Immature natural killer cell (primary cell): ENCODE results near the gene ZBTB49. TPM values are rescaled to one million over a fixed set of nuclear protein-coding genes. Genes with fewer than 3 reads are reported as not detected.

Experiments
- DNase-seq, 3 donors: peaks; one replicate each; pipeline ENCODE4 v3.0.0; 2022; ENCODE audit warnings: mixed read lengths in 1 of 3
- H3K27ac Mint-ChIP-seq, 6 donors: one replicate each; pipeline ENCODE4 v1.8.0; 2020; ENCODE audit warnings: mixed read lengths in 6 of 6, mild to moderate bottlenecking in 5 of 6, inconsistent platforms in 4 of 6, moderate library complexity in 3 of 6
- H3K27me3 Mint-ChIP-seq, 3 donors: one replicate each; pipeline ENCODE4 v1.8.0; 2020 to 2021; ENCODE audit warnings: low read depth in 3 of 3, mild to moderate bottlenecking in 3 of 3, mixed read lengths in 3 of 3, moderate library complexity in 3 of 3, inconsistent platforms in 1 of 3
- H3K36me3 Mint-ChIP-seq, 3 donors: one replicate each; pipeline ENCODE4 v1.8.0; 2020; ENCODE audit warnings: mixed read lengths in 3 of 3, inconsistent platforms in 2 of 3, mild to moderate bottlenecking in 2 of 3
- H3K4me1 Mint-ChIP-seq, 2 donors: one replicate each; pipeline ENCODE4 v1.8.0; 2020; ENCODE audit warnings: inconsistent platforms in 2 of 2, mild to moderate bottlenecking in 2 of 2, mixed read lengths in 2 of 2, moderate library complexity in 1 of 2
- H3K4me3 Mint-ChIP-seq, 5 donors: one replicate each; pipeline ENCODE4 v1.8.0; 2020; ENCODE audit warnings: mild to moderate bottlenecking in 5 of 5, mixed read lengths in 5 of 5, inconsistent platforms in 3 of 5, moderate library complexity in 3 of 5
- H3K9me3 Mint-ChIP-seq, 6 donors: one replicate each; pipeline ENCODE4 v1.8.0; 2020; ENCODE audit warnings: mild to moderate bottlenecking in 6 of 6, mixed read lengths in 6 of 6, inconsistent platforms in 4 of 6, moderate library complexity in 3 of 6
- polyA plus RNA-seq, 3 donors: library from polyadenylated mRNA; unstranded; fragments of 300-500 nt; fragmentation: Illumina TruSeq; gene quantifications; one replicate each; pipeline ENCODE4 v1.2.3, GENCODE V29; 2021

ZBTB49 gene
- polyA plus RNA-seq, 3 donors from 2014 or later = 3.2 to 6.9 (median 4.6) TPM

DNA sequence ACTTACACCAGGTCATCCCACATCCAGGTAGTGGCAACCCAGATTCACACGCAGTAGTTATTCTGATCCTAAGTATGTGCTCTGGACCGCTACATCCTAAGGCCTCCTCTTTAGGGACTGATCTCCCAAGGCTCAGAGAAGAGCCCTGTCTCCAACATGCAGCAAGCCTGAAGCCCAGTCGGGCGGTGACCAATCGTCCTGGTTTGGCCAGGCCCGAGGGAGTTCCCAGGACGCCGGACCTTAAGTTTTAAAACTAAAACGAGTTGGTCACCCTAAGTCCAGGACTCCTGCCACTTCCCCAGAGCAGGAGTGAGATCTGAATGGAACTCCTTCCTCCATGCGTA lies 482 bp upstream of the ZBTB49 start:
- H3K4me3 Mint-ChIP-seq = peak overlapping the region; percentile 94 to 98 (median 96)
- peak in 1 of 3 donors; percentile 8 for DNase-seq
- peaks cover 5 to 10% (median 6%) of the 10 kb centered on the region in 3 donors for H3K27me3 Mint-ChIP-seq
- H3K9me3 Mint-ChIP-seq = no peaks in the 10 kb centered on the region
- H3K27ac Mint-ChIP-seq = peak overlapping the region; percentile 83 to 96 (median 94)
- H3K4me1 Mint-ChIP-seq = peaks cover 52 to 77% of the 10 kb centered on the region in 2 donors
- H3K36me3 Mint-ChIP-seq = peaks cover 13 to 19% (median 17%) of the 10 kb centered on the region in 3 donors

DNA sequence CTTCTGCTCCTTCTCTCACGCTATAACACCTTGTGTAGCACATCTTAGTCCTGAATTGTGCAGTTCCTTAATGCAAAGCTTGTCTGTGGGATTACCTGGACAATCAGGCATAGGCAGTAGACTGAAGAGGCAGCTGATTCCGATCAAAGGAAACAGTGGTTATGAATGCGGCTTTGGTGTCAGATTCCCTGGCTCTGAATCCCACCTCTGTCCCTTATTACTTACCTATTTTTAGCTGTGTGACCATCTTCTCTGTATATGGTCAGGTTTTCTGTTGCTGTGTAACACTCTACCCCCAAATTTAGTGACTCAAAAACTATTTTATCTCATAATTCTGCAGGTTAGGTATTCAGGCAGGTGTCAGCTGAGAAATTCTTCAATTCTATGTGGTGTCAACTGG lies 3.2 kb downstream of the ZBTB49 start:
- peaks cover 5 to 10% (median 8%) of the 10 kb centered on the region in 3 donors for H3K27me3 Mint-ChIP-seq
- H3K27ac Mint-ChIP-seq = peak overlapping the region in 1 of 6 donors; percentile 50
- H3K36me3 Mint-ChIP-seq = peaks cover 4 to 20% (median 9%) of the 10 kb centered on the region in 3 donors
- H3K9me3 Mint-ChIP-seq = no peaks in the 10 kb centered on the region
- peaks cover 41 to 67% of the 10 kb centered on the region in 2 donors for H3K4me1 Mint-ChIP-seq
- no peak for DNase-seq
- H3K4me3 Mint-ChIP-seq = peak overlapping the region in 1 of 5 donors; percentile 27

DNA sequence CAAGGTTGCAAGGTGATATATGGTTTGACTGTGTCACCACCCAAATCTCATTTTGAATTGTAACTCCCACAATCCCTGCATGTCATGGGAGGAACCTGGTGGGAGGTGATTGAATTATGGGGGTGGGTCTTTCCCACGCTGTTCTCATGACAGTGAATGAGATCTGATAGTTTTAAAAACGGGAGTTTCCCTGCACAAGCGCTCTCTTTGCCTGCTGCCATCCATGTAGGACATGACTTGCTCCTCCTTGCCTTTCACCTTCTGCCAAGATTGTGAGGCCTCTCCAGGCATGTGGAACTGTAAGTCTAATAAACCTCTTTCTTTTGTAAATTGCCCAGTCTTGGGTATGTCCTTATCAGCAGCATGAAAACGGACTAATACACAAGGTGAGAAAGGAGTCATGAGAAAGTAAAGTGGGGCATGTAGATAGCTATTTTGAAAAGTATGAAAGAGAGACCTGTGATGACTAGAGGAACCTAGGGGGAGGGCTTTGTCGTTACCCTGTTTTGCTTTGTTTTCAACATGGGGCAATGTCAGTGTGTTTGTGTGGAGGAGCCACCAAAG lies 6.3 kb downstream of the ZBTB49 start:
- H3K27me3 Mint-ChIP-seq = peaks cover 0 to 3% (median 2%) of the 10 kb centered on the region in 3 donors
- peaks cover 23 to 53% of the 10 kb centered on the region in 2 donors for H3K4me1 Mint-ChIP-seq
- peaks cover 4 to 23% (median 20%) of the 10 kb centered on the region in 3 donors for H3K36me3 Mint-ChIP-seq
- no peak for DNase-seq
- peak overlapping the region in 4 of 6 donors; percentile 14 to 53 (median 30) for H3K27ac Mint-ChIP-seq
- H3K4me3 Mint-ChIP-seq = no peak overlapping the region
- H3K9me3 Mint-ChIP-seq = no peaks in the 10 kb centered on the region

DNA sequence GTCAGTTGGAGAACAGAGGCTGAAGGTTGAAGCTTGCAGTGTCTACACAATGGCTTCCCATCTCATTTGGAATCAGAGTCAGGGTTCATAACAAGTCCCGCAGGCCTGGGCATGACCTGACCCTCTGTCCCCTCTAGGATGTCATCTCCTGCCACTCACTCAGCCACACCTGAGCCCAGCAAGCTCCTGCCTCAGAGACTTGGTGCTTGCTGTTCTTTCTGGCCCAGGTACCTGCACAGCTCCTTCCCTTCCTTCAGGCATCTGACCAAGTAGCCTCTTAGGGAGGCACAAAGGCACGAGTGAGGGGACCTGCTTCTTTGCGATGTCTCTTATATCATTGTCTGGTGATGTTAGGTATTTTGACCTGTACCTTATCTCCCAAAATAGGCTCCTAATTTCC lies 9.0 kb downstream of the ZBTB49 start:
- H3K9me3 Mint-ChIP-seq = no peaks in the 10 kb centered on the region
- peaks cover 0 to 2% (median 0%) of the 10 kb centered on the region in 3 donors for H3K27me3 Mint-ChIP-seq
- no peak for DNase-seq
- peaks cover 12 to 31% (median 22%) of the 10 kb centered on the region in 3 donors for H3K36me3 Mint-ChIP-seq
- no peak overlapping the region for H3K4me3 Mint-ChIP-seq
- peak overlapping the region in 3 of 6 donors; percentile 32 to 70 (median 44) for H3K27ac Mint-ChIP-seq
- peaks cover 15 to 36% of the 10 kb centered on the region in 2 donors for H3K4me1 Mint-ChIP-seq

DNA sequence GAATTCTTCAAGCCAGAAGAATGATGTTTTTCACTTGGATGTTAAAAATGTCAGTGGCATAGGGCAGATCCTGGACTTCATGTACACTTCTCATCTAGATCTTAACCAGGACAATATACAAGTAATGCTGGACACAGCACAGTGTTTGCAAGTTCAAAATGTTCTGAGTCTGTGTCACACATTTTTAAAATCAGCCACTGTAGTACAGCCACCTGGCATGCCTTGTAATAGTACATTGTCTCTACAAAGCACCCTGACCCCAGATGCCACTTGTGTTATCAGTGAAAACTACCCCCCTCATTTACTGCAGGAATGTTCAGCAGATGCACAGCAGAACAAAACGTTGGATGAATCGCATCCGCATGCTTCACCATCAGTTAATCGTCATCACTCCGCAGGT lies 11.9 kb downstream of the ZBTB49 start:
- no peaks in the 10 kb centered on the region for H3K9me3 Mint-ChIP-seq
- H3K4me1 Mint-ChIP-seq = peaks cover 13 to 20% of the 10 kb centered on the region in 2 donors
- peaks cover 0 to 1% (median 0%) of the 10 kb centered on the region in 3 donors for H3K27me3 Mint-ChIP-seq
- peak overlapping the region in 2 of 6 donors; percentile 22 to 83 for H3K27ac Mint-ChIP-seq
- no peak for DNase-seq
- H3K36me3 Mint-ChIP-seq = peaks cover 16 to 35% (median 16%) of the 10 kb centered on the region in 3 donors
- H3K4me3 Mint-ChIP-seq = no peak overlapping the region

DNA sequence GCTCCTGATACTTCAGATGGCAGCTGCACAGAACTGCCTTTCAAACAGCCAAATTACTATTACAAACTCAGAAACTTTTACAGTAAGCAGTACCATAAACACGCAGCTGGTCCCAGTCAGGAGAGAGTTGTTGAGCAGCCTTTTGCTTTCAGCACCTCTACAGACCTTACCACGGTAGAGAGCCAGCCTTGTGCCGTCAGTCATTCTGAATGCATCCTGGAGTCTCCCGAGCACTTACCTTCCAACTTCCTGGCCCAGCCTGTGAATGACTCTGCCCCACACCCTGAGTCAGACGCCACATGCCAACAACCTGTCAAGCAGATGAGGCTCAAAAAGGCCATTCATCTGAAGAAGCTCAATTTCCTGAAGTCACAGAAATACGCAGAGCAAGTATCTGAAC lies 12.4 kb downstream of the ZBTB49 start:
- peaks cover 0 to 3% (median 0%) of the 10 kb centered on the region in 3 donors for H3K27me3 Mint-ChIP-seq
- H3K27ac Mint-ChIP-seq = peak overlapping the region in 2 of 6 donors; percentile 22 to 83
- H3K36me3 Mint-ChIP-seq = peaks cover 16 to 37% (median 16%) of the 10 kb centered on the region in 3 donors
- H3K4me1 Mint-ChIP-seq = peaks cover 14 to 20% of the 10 kb centered on the region in 2 donors
- no peaks in the 10 kb centered on the region for H3K9me3 Mint-ChIP-seq
- DNase-seq = no peak
- no peak overlapping the region for H3K4me3 Mint-ChIP-seq

DNA sequence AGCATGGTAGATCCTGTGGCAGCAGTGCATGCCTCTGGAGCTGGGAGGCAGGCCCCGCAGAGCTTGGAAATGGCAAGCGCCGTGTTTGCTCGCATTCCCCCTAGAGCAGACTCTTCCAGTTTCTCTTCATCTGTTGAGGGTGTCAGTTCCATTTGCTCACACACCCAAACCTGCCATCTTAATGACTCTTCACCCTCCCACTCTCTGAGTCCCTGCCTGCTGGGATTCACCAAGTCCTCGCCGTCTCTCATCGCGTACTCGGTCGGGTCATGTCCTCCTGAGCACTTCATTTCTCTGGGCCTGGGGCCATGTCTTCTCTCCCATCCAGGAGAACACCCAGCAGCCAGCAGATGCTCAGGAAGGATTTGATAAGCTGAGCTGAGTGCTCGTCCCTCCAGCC lies 16.9 kb downstream of the ZBTB49 start:
- H3K4me1 Mint-ChIP-seq = peaks cover 11 to 14% of the 10 kb centered on the region in 2 donors
- no peaks in the 10 kb centered on the region for H3K9me3 Mint-ChIP-seq
- H3K27me3 Mint-ChIP-seq = peaks cover 0 to 3% (median 1%) of the 10 kb centered on the region in 3 donors
- peaks cover 19 to 30% (median 20%) of the 10 kb centered on the region in 3 donors for H3K36me3 Mint-ChIP-seq
- no peak overlapping the region for H3K4me3 Mint-ChIP-seq
- no peak overlapping the region for H3K27ac Mint-ChIP-seq
- no peak for DNase-seq

DNA sequence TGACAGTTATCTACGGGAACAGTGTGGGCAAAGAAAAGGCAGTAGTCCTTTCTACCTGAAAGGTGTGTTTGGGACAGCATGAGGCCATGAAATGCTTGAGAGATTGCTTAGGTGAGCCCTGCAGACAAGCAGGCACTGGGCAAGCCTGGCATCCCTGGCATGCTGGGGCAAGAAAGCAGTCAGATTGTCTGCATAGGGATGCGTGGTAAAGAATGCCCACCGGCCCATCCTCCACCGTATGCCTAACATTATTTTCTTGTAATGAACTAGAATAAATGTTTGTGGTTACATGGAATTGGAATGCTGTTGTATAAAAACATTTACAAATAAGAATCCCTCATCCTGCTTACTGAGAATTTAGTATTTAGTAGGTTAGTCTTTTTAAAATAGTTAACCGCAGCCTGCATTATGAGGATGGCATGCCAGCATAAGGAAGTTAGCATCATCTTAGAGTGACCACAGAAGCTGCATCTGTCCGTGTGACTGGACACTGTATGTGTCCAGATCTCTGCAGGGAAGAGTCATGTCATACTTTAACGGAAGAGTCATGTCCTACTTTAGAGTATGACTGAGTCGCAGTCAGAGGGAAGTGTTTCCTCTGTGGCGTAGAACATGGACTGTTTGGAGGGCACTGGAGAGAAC lies 18.9 kb downstream of the ZBTB49 start:
- Mint-ChIP-seq H3K4me1 (peaks cover 8 to 9% of the 10 kb centered on the region in 2 donors), H3K4me3 (no peak overlapping the region), H3K36me3 (peaks cover 9 to 32% (median 16%) of the 10 kb centered on the region in 3 donors), H3K27me3 (peaks cover 0 to 3% (median 1%) of the 10 kb centered on the region in 3 donors), H3K9me3 (no peaks in the 10 kb centered on the region), H3K27ac (peak overlapping the region in 2 of 6 donors; percentile 18 to 46)
- DNase-seq = no peak

DNA sequence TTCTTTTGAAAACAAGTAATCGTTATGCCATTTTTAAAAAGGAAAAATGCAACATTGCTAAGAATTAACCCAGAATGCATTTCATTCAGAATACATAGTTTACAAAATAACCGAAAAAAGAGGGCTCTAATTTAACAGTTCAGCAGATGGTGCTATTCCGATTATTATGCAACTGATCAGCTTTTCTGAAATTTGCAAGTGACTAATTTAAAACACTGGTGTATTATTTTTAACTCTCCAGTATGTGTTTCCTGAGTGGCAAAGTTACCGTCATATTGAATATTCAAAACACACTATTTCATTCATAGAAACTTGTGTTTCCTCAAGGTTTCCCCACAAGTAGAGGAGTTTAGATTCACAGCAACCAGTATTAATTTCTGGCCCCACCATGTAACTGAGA lies 21.1 kb downstream of the ZBTB49 start:
- peaks cover 0 to 5% of the 10 kb centered on the region in 2 donors for H3K4me1 Mint-ChIP-seq
- no peak overlapping the region for H3K27ac Mint-ChIP-seq
- no peaks in the 10 kb centered on the region for H3K9me3 Mint-ChIP-seq
- H3K36me3 Mint-ChIP-seq = peaks cover 10 to 43% (median 21%) of the 10 kb centered on the region in 3 donors
- peaks cover 0 to 4% (median 3%) of the 10 kb centered on the region in 3 donors for H3K27me3 Mint-ChIP-seq
- H3K4me3 Mint-ChIP-seq = no peak overlapping the region
- no peak for DNase-seq

DNA sequence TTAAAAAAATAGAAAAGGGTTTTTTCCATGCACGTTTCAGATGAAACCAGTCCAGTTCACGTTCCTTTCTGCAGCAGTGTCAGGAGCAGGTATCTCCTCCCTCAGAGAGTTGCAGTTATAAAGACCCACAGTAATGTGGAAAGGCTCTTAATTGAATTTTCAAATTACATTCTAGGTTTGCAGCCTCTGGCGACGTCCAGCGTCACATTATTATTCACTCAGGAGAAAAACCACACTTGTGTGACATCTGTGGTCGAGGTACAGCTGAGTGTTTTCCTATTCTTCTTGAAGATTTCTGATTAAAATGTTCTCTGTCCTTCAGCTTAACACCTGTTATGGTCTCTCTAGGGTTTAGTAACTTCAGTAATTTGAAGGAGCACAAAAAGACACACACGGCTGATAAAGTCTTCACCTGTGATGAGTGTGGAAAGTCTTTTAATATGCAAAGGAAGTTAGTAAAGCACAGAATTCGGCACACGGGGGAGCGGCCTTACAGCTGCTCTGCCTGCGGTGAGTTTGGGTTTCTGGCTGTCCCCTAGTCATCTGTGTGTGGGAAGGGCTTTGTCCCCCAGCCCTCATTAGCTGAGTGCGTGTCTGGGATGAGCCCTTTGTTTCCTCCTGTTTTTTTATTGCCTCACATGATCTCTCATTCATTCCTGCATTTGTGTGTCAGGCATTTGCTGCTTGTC lies 25.6 kb downstream of the ZBTB49 start:
- Mint-ChIP-seq H3K27ac (peak overlapping the region in 3 of 6 donors; percentile 29 to 61 (median 38)), H3K36me3 (peaks cover 6 to 33% (median 18%) of the 10 kb centered on the region in 3 donors), H3K9me3 (no peaks in the 10 kb centered on the region), H3K4me1 (peaks cover 0 to 2% of the 10 kb centered on the region in 2 donors), H3K4me3 (no peak overlapping the region), H3K27me3 (peaks cover 0 to 2% (median 0%) of the 10 kb centered on the region in 3 donors)
- no peak for DNase-seq

DNA sequence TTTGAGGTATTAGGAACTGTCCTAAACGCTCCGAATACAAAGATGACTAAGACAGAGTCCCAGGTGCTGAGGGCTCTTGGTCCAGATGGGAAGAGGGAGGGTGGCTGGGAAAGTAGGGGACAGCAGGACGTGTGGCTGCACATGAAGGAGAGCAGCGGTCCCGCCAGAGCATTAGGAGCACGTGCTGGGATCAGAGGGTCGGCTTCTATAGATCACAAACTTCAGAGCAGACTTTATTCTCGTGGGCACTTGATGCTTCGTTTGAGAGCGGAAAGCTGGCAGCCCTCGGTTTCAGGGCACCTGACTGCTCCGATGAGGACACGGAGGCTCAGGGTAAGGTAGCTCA lies 26.1 kb downstream of the ZBTB49 start:
- DNase-seq = no peak
- Mint-ChIP-seq H3K9me3 (no peaks in the 10 kb centered on the region), H3K27ac (peak overlapping the region in 3 of 6 donors; percentile 18 to 38 (median 29)), H3K4me1 (peaks cover 0 to 2% of the 10 kb centered on the region in 2 donors), H3K4me3 (no peak overlapping the region), H3K27me3 (peaks cover 0 to 2% (median 0%) of the 10 kb centered on the region in 3 donors), H3K36me3 (peaks cover 6 to 36% (median 18%) of the 10 kb centered on the region in 3 donors)

DNA sequence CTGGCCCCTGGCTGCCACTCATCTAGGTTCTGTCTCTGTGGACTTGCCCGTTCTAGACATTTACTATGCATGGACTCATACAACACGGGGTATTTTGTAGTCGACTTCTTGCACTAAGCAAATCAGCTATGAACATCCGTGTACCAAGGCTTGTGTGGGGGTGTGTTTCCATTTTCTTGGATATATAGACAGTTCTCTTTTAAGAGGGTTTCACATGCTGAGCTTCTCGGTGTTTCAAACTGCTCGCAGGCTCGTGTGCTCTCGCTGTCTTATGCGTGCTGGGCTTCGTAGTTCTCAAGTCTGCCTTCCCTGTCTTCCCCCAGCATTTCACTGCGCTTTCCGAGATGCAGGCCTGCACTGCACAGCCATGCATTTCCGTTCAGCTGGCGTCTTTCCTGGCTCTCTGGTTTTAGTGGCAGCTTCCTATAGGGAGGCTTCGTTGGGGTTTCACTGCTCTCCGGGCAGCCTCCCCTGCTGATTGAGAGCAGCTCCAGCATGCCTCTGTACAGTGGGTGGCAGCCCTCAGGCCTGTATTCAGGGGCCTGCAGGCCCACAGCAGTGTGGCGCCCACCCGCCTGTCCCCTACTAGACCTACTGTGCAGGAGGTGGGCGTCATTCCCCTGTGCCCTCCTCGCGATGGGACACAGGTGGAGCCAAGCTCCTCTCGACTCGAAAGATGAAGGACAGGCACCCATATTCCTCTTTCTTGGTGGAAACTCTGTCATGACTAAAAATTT lies 27.6 kb downstream of the ZBTB49 start:
- Mint-ChIP-seq H3K4me1 (peaks cover 0 to 2% of the 10 kb centered on the region in 2 donors), H3K36me3 (peaks cover 6 to 49% (median 29%) of the 10 kb centered on the region in 3 donors), H3K4me3 (no peak overlapping the region), H3K27ac (peak overlapping the region in 3 of 6 donors; percentile 6 to 75 (median 30)), H3K27me3 (peaks cover 0 to 2% (median 0%) of the 10 kb centered on the region in 3 donors), H3K9me3 (no peaks in the 10 kb centered on the region)
- no peak for DNase-seq

DNA sequence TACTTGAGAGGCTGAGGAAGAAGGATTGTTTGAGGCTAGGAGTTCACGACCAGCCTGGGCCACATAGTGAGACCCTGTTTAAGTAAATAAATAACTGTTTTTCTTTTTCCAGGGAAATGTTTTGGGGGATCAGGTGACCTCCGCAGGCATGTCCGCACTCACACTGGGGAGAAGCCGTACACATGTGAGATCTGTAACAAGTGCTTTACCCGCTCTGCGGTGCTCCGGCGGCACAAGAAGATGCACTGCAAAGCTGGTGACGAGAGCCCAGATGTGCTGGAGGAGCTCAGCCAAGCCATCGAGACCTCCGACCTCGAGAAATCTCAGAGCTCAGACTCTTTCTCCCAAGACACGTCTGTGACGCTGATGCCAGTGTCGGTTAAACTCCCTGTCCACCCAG lies 30.5 kb downstream of the ZBTB49 start:
- peaks cover 13 to 32% (median 21%) of the 10 kb centered on the region in 3 donors for H3K36me3 Mint-ChIP-seq
- peaks cover 0 to 2% of the 10 kb centered on the region in 2 donors for H3K4me1 Mint-ChIP-seq
- no peak for DNase-seq
- H3K9me3 Mint-ChIP-seq = no peaks in the 10 kb centered on the region
- H3K27me3 Mint-ChIP-seq = peaks cover 0 to 2% (median 0%) of the 10 kb centered on the region in 3 donors
- no peak overlapping the region for H3K4me3 Mint-ChIP-seq
- H3K27ac Mint-ChIP-seq = no peak overlapping the region
